ENCODE results near the gene SPRR2B. TPM values are rescaled to one million over a fixed set of nuclear protein-coding genes. Genes with fewer than 3 reads are reported as not detected.
"Not testable (repeated sequence)": the region's sequence is repeated elsewhere in the genome, so short reads cannot be mapped to it uniquely, and the experiment has no call there.

SPRR2B gene
- total and polyA plus RNA-seq, 3 experiments from 2014 or later: not detected

DNA sequence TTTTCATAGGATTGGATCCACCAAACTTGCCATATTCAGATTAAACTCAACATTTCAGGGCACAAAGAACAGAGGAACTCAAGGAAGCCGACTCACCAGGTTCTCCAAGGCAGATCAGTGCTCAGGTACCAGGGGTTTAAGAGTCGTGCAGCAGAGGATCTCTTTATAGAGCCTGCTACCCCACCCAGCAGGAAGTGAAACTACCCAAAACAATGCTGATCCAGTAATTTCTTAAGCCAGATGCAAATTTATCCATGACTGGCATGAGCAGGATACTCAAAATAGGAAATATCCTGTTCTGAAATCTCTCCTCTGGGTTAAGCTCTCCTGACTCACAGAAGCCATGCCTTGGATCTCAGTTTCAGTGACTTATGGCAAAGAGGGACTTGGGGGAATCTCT is 14.0 kb downstream of the SPRR2B start, which contains the start of gene SPRR2A:
TSS of gene SPRR2A (minus strand) at position 138 of the 400 bp plus-strand sequence. CDS start 777 bp downstream, outside the sequence.
- Histone ChIP-seq H3K9me3 (ENCODE audit: low read length) (no peaks in the 10 kb centered on the region), H3K27ac (ENCODE audit: low read depth, low read length) (no peak within 1 kb of the TSS), H3K4me1 (ENCODE audit: insufficient read depth, low read length) (no peaks in the 10 kb centered on the region), H3K36me3 (ENCODE audit: insufficient read depth, low read length) (no peaks in the 10 kb centered on the region), H3K27me3 (ENCODE audit: insufficient read depth, low read length, poor library complexity, severe bottlenecking) (no peaks in the 10 kb centered on the region), H3K4me3 (ENCODE audit: low read length) (no peak within 1 kb of the TSS)
- Mint-ChIP-seq H3K36me3 (no peaks in the 10 kb centered on the region), H3K27me3 (peaks cover 9 to 49% of the 10 kb centered on the region in 2 donors), H3K9me3 (peaks cover 0 to 4% (median 0%) of the 10 kb centered on the region in 5 donors), H3K4me1 (no peaks in the 10 kb centered on the region), H3K27ac (no peak within 1 kb of the TSS), H3K4me3 (no peak within 1 kb of the TSS)
- CTCF ChIA-PET: no interaction called here
- POLR2A ChIA-PET: no interaction called here
- DNase-seq: no peak

DNA sequence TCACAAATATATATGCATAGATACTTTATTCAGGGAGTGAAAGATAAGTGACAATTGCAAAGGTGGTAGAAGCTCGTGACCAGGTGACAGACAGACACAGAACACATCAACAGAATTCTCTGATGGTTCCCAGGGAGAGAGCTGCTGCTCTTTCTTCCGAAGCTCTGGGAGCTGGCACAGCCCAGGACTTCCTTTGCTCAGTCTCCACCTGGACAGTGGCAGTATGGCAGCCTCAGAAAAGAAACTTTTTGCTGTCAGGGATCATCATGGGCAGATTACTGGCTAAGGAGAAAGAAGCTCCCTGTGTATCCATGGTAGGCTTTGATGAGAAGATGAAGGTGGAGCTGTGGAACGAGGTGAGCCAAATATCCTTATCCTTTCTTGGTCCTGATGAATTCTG is 15.3 kb downstream of the SPRR2B start:
- H3K27me3 ChIP-seq (ENCODE audit: insufficient read depth, low read length, poor library complexity, severe bottlenecking); H3K36me3 ChIP-seq (ENCODE audit: insufficient read depth, low read length); POLR2A ChIA-PET; H3K27ac Mint-ChIP-seq; DNase-seq; CTCF ChIA-PET; H3K27ac ChIP-seq (ENCODE audit: low read depth, low read length); H3K4me1 Mint-ChIP-seq; H3K9me3 ChIP-seq (ENCODE audit: low read length); H3K4me3 ChIP-seq (ENCODE audit: low read length); H3K4me3 Mint-ChIP-seq; H3K4me1 ChIP-seq (ENCODE audit: insufficient read depth, low read length); H3K9me3 Mint-ChIP-seq; H3K36me3 Mint-ChIP-seq: not testable (repeated sequence)
- peaks cover 10 to 52% of the 10 kb centered on the region in 2 donors for H3K27me3 Mint-ChIP-seq

DNA sequence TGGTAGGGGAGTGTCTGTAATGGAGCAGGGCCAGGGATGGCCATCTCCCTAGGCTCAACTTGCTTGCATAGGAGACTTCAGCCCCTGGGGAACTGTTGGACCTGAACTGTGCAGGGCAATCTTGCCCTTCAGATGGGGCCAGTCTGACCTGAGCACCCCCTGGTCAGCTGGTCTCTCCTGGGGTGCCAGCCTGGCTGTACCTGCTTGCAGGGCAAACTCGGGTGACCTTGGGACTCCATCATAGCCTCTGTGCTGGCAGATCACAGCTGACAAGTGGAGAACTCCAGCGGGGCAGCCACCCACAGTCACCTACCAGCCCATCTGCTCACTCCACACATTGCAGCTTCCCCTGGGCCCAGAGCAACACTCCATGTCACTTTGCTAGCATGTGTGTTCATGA is 22.2 kb downstream of the SPRR2B start:
- Histone ChIP-seq H3K36me3 (ENCODE audit: insufficient read depth, low read length) (no peaks in the 10 kb centered on the region), H3K27me3 (ENCODE audit: insufficient read depth, low read length, poor library complexity, severe bottlenecking) (no peaks in the 10 kb centered on the region), H3K27ac (ENCODE audit: low read depth, low read length) (no peak overlapping the region), H3K9me3 (ENCODE audit: low read length) (no peaks in the 10 kb centered on the region), H3K4me1 (ENCODE audit: insufficient read depth, low read length) (no peaks in the 10 kb centered on the region), H3K4me3 (ENCODE audit: low read length) (no peak overlapping the region)
- no peak overlapping the region for H3K27ac Mint-ChIP-seq
- H3K27me3 Mint-ChIP-seq: peaks cover 20 to 57% of the 10 kb centered on the region in 2 donors
- no peak overlapping the region for H3K4me3 Mint-ChIP-seq
- CTCF ChIA-PET: no interaction called here
- no peaks in the 10 kb centered on the region for H3K36me3 Mint-ChIP-seq
- no peaks in the 10 kb centered on the region for H3K4me1 Mint-ChIP-seq
- DNase-seq: no peak
- peaks cover 0 to 4% (median 0%) of the 10 kb centered on the region in 5 donors for H3K9me3 Mint-ChIP-seq
- POLR2A ChIA-PET: no interaction called here

GRCh38 chr1:153040950-153041631 is 30.3 kb downstream of the SPRR2B start, which contains the start of gene SPRR2D:
SPRR2D (minus strand) TSS chr1:153041120; CDS start chr1:153040346, 774 bp downstream.
- Histone ChIP-seq H3K27me3 (ENCODE audit: insufficient read depth, low read length, poor library complexity, severe bottlenecking) (no peaks in the 10 kb centered on the region), H3K27ac (ENCODE audit: low read depth, low read length) (no peak within 1 kb of the TSS), H3K4me1 (ENCODE audit: insufficient read depth, low read length) (no peaks in the 10 kb centered on the region), H3K9me3 (ENCODE audit: low read length) (no peaks in the 10 kb centered on the region), H3K4me3 (ENCODE audit: low read length) (no peak within 1 kb of the TSS), H3K36me3 (ENCODE audit: insufficient read depth, low read length) (no peaks in the 10 kb centered on the region)
- H3K27me3 Mint-ChIP-seq: peaks cover 16 to 59% of the 10 kb centered on the region in 2 donors
- no peaks in the 10 kb centered on the region for H3K9me3 Mint-ChIP-seq
- H3K36me3 Mint-ChIP-seq: no peaks in the 10 kb centered on the region
- no peak within 1 kb of the TSS for H3K4me3 Mint-ChIP-seq
- ChIA-PET POLR2A (no interaction called here), CTCF (no interaction called here)
- no peaks in the 10 kb centered on the region for H3K4me1 Mint-ChIP-seq
- no peak within 1 kb of the TSS for H3K27ac Mint-ChIP-seq
- DNase-seq: no peak

GRCh38 chr1:153035211-153035610 is 36.2 kb downstream of the SPRR2B start:
- H3K36me3 Mint-ChIP-seq: no peaks in the 10 kb centered on the region
- no peaks in the 10 kb centered on the region for H3K4me1 Mint-ChIP-seq

DNA sequence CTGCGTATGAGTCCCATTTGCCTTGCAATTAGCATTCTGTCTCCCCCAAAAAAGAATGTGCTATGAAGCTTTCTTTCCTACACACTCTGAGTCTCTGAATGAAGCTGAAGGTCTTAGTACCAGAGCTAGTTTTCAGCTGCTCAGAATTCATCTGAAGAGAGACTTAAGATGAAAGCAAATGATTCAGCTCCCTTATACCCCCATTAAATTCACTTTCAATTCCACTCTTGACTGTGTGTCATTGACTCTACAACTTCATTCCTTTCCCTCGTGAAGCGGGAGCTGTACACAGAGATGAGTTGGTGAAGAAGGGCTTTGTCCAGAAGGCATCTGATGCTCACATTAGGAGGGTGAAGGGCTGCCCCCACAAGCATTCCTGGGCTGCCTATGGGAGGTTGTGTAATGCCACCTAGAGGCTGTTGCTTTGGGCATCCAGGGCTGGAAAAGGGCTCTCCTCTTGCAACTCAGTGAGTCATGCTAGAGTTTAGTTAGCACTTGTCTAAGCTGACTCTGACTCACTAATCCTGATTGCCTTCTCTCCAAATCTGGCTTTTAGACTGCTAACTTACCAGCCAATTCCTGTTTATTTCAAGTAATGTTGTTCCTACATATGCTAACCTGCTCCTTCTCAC is 38.6 kb downstream of the SPRR2B start:
- Histone ChIP-seq H3K27ac (ENCODE audit: low read depth, low read length) (no peak overlapping the region), H3K27me3 (ENCODE audit: insufficient read depth, low read length, poor library complexity, severe bottlenecking) (no peaks in the 10 kb centered on the region), H3K4me3 (ENCODE audit: low read length) (no peak overlapping the region), H3K9me3 (ENCODE audit: low read length) (no peaks in the 10 kb centered on the region), H3K36me3 (ENCODE audit: insufficient read depth, low read length) (no peaks in the 10 kb centered on the region), H3K4me1 (ENCODE audit: insufficient read depth, low read length) (no peaks in the 10 kb centered on the region)
- Mint-ChIP-seq H3K27me3 (peaks cover 15% of the 10 kb centered on the region in 2 donors), H3K9me3 (peaks cover 0 to 2% (median 0%) of the 10 kb centered on the region in 5 donors), H3K4me1 (no peaks in the 10 kb centered on the region), H3K36me3 (no peaks in the 10 kb centered on the region), H3K27ac (no peak overlapping the region), H3K4me3 (no peak overlapping the region)
- ChIA-PET POLR2A (no interaction called here), CTCF (no interaction called here)
- no peak for DNase-seq

More at GRCh38 chr1:153035211-153035610, 36.2 kb downstream of the SPRR2B start:
- Mint-ChIP-seq H3K27me3 (peaks cover 12 to 21% of the 10 kb centered on the region in 2 donors), H3K9me3 (peaks cover 0 to 2% (median 0%) of the 10 kb centered on the region in 5 donors), H3K4me3 (no peak overlapping the region), H3K27ac (no peak overlapping the region)
- ChIA-PET POLR2A (no interaction called here), CTCF (no interaction called here)
- Histone ChIP-seq H3K4me1 (ENCODE audit: insufficient read depth, low read length) (no peaks in the 10 kb centered on the region), H3K27ac (ENCODE audit: low read depth, low read length) (no peak overlapping the region), H3K36me3 (ENCODE audit: insufficient read depth, low read length) (no peaks in the 10 kb centered on the region), H3K27me3 (ENCODE audit: insufficient read depth, low read length, poor library complexity, severe bottlenecking) (no peaks in the 10 kb centered on the region), H3K9me3 (ENCODE audit: low read length) (no peaks in the 10 kb centered on the region), H3K4me3 (ENCODE audit: low read length) (no peak overlapping the region)
- DNase-seq: no peak

- POLR2A ChIA-PET: no interaction called here
- no peak for DNase-seq
- Histone ChIP-seq H3K27me3 (ENCODE audit: insufficient read depth, low read length, poor library complexity, severe bottlenecking) (no peaks in the 10 kb centered on the region), H3K4me1 (ENCODE audit: insufficient read depth, low read length) (no peaks in the 10 kb centered on the region), H3K27ac (ENCODE audit: low read depth, low read length) (no peak overlapping the region), H3K9me3 (ENCODE audit: low read length) (no peaks in the 10 kb centered on the region), H3K36me3 (ENCODE audit: insufficient read depth, low read length) (no peaks in the 10 kb centered on the region), H3K4me3 (ENCODE audit: low read length) (no peak overlapping the region)
- Mint-ChIP-seq H3K36me3 (no peaks in the 10 kb centered on the region), H3K27me3 (peaks cover 12 to 14% of the 10 kb centered on the region in 2 donors), H3K9me3 (peaks cover 0 to 2% (median 0%) of the 10 kb centered on the region in 5 donors), H3K4me3 (no peak overlapping the region), H3K27ac (no peak overlapping the region), H3K4me1 (no peaks in the 10 kb centered on the region)
- CTCF ChIA-PET: no interaction called here
Measured at GRCh38 chr1:153032073-153032472, 39.3 kb downstream of the SPRR2B start.

DNA sequence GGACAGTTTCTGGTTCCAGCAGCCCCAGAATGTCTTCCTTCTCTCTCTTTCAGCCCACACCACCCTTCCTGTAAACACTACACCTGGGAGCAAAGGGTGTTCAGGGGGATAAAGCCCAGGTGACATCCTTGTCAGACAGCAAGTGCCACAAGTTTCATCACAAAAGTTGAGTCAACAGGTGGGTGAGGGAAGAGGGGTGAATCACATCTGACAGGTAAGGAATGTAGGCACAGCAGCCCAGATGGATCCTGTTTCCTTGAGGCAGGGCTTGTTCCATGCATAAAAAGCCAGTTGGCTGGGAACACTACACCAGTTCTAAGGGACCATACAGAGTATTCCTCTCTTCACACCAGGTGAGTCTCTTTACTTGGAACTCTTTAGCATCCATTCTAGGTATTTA is 40.5 kb downstream of the SPRR2B start, which contains the start of gene SPRR1B:
TSS of gene SPRR1B (plus strand) at position 309 of the 400 bp plus-strand sequence. CDS start 1,143 bp downstream, outside the sequence.
- H3K4me3 ChIP-seq (ENCODE audit: low read length): no peak within 1 kb of the TSS

More for the DNA sequence above, 40.5 kb downstream of the SPRR2B start, which contains the start of gene SPRR1B:
- no peak within 1 kb of the TSS for H3K4me3 Mint-ChIP-seq
- H3K36me3 Mint-ChIP-seq: no peaks in the 10 kb centered on the region
- no peaks in the 10 kb centered on the region for H3K9me3 ChIP-seq (ENCODE audit: low read length)
- H3K27me3 ChIP-seq (ENCODE audit: insufficient read depth, low read length, poor library complexity, severe bottlenecking): no peaks in the 10 kb centered on the region
- no peaks in the 10 kb centered on the region for H3K36me3 ChIP-seq (ENCODE audit: insufficient read depth, low read length)
- CTCF ChIA-PET: no interaction called here
- no peak within 1 kb of the TSS for H3K27ac Mint-ChIP-seq
- H3K27ac ChIP-seq (ENCODE audit: low read depth, low read length): no peak within 1 kb of the TSS
- H3K4me1 Mint-ChIP-seq: no peaks in the 10 kb centered on the region
- peaks cover 0 to 2% (median 1%) of the 10 kb centered on the region in 5 donors for H3K9me3 Mint-ChIP-seq
- no peaks in the 10 kb centered on the region for H3K4me1 ChIP-seq (ENCODE audit: insufficient read depth, low read length)
- POLR2A ChIA-PET: no interaction called here
- no peak for DNase-seq
- peaks cover 11 to 12% of the 10 kb centered on the region in 2 donors for H3K27me3 Mint-ChIP-seq
